ENCODE data around the gene PHF21A.

GRCh38 chr11:46141597-46141996 is 20.3 kb upstream of the PHF21A start:
- TF ChIP-seq CTCF (IDR thresholded peaks at IDR 0.05; ENCODE audit: low read depth, low read length, missing input control) = no peak
- TF ChIP-seq RAD21 (IDR thresholded peaks at IDR 0.05) = no peak
- TF ChIP-seq MAX (IDR thresholded peaks at IDR 0.05) = no peak
- TF ChIP-seq FOXA1 (IDR thresholded peaks at IDR 0.05) = no peak
